CD14-positive monocyte (primary cell): ENCODE results near the gene CDK6. TPM values are rescaled to one million over a fixed set of nuclear protein-coding genes. Genes with fewer than 3 reads are reported as not detected.

Experiments used
- DNase-seq, 3 donors: peaks; one replicate each; pipeline ENCODE4 v3.0.0-alpha.2; 2011 to 2022
- H2AFZ ChIP-seq: 2 replicates; pipeline ENCODE4 v1.6.0; 2012; ENCODE audit warnings: mild to moderate bottlenecking, low read depth, low read length, inconsistent platforms; ENCODE audit not compliant: insufficient read depth, poor library complexity, severe bottlenecking
- H3K27ac ChIP-seq, 2 donors: 1 replicate in 1 of 2; 2 replicates in 1 of 2; pipeline ENCODE4 v1.5.1; 2012 to 2013; ENCODE audit warnings: low read length in 2 of 2, control low read depth in 1 of 2, inconsistent platforms in 1 of 2, low read depth in 1 of 2, mild to moderate bottlenecking in 1 of 2
- H3K27me3 ChIP-seq, 2 donors: one replicate each; pipeline versions ENCODE4 v1.6.0 to v1.6.1; 2011 to 2013; ENCODE audit warnings: low read length in 2 of 2; ENCODE audit not compliant: control insufficient read depth in 2 of 2, insufficient read depth in 2 of 2
- H3K36me3 ChIP-seq, 2 donors: replicated peaks in 1 of 2; 1 replicate in 1 of 2; 2 replicates in 1 of 2; pipeline versions ENCODE4 v1.5.1 to v1.6.1; 2012 to 2013; ENCODE audit warnings: low read length in 2 of 2, control low read depth in 1 of 2, inconsistent platforms in 1 of 2, mild to moderate bottlenecking in 1 of 2; ENCODE audit not compliant: insufficient read depth in 2 of 2, control insufficient read depth in 1 of 2
- H3K4me1 ChIP-seq, 2 donors: 1 replicate in 1 of 2; 2 replicates in 1 of 2; pipeline versions ENCODE4 v1.5.1 to v1.6.1; 2012 to 2013; ENCODE audit warnings: low read length in 2 of 2, control low read depth in 1 of 2, inconsistent platforms in 1 of 2, mild to moderate bottlenecking in 1 of 2, moderate library complexity in 1 of 2; ENCODE audit not compliant: insufficient read depth in 2 of 2, control insufficient read depth in 1 of 2
- H3K4me2 ChIP-seq: replicated peaks from 2 replicates; pipeline ENCODE3; 2012; ENCODE audit warnings: low read length, moderate library complexity, mild to moderate bottlenecking; ENCODE audit not compliant: poor library complexity, severe bottlenecking; ENCODE audit errors: extremely low read depth
- H3K4me3 ChIP-seq, 3 experiments: fragments of 200-600 bp in 1 of 3; sonication (generic) in 1 of 3; replicated peaks in 1 of 3; 1 replicate in 2 of 3; 2 replicates in 1 of 3; pipeline ENCODE4 v1.5.1; 2011 to 2013; ENCODE audit warnings: low read length in 3 of 3, mild to moderate bottlenecking in 3 of 3, control low read depth in 2 of 3, low read depth in 2 of 3, inconsistent platforms in 1 of 3, moderate library complexity in 1 of 3
- H3K79me2 ChIP-seq: 2 replicates; pipeline ENCODE4 v1.6.0; 2012; ENCODE audit warnings: mild to moderate bottlenecking, control low read depth, inconsistent platforms, low read length, moderate library complexity; ENCODE audit not compliant: insufficient read depth
- H3K9ac ChIP-seq: 2 replicates; pipeline ENCODE4 v1.6.0; 2017; ENCODE audit warnings: low read length, mild to moderate bottlenecking; ENCODE audit not compliant: insufficient read depth, poor library complexity, severe bottlenecking
- H3K9me3 ChIP-seq, 2 donors: replicated peaks in 1 of 2; 1 replicate in 1 of 2; 2 replicates in 1 of 2; pipeline versions ENCODE4 v1.5.1 to v1.6.1; 2012 to 2013; ENCODE audit warnings: low read length in 2 of 2, control low read depth in 1 of 2; ENCODE audit not compliant: control insufficient read depth in 1 of 2, insufficient read depth in 1 of 2
- H4K20me1 ChIP-seq: 2 replicates; pipeline ENCODE4 v1.6.0; 2012; ENCODE audit warnings: mild to moderate bottlenecking, low read length, control low read depth, moderate library complexity; ENCODE audit not compliant: insufficient read depth
- H3K27ac Mint-ChIP-seq, 7 donors: one replicate each; pipeline ENCODE4 v1.8.0; 2020; ENCODE audit warnings: mild to moderate bottlenecking in 7 of 7, mixed read lengths in 7 of 7, moderate library complexity in 6 of 7, inconsistent platforms in 2 of 7
- H3K27me3 Mint-ChIP-seq, 3 donors: one replicate each; pipeline ENCODE4 v1.8.0; 2021 to 2022; ENCODE audit warnings: low read depth in 3 of 3, mild to moderate bottlenecking in 3 of 3, mixed read lengths in 3 of 3, moderate library complexity in 3 of 3, inconsistent platforms in 1 of 3
- H3K36me3 Mint-ChIP-seq, 2 donors: one replicate each; pipeline ENCODE4 v1.8.0; 2020; ENCODE audit warnings: mixed read lengths in 2 of 2, inconsistent platforms in 1 of 2, mild to moderate bottlenecking in 1 of 2
- H3K4me1 Mint-ChIP-seq: one replicate; pipeline ENCODE4 v1.8.0; 2020; ENCODE audit warnings: mild to moderate bottlenecking, mixed read lengths
- H3K4me3 Mint-ChIP-seq, 2 donors: one replicate each; pipeline ENCODE4 v1.8.0; 2020; ENCODE audit warnings: mild to moderate bottlenecking in 2 of 2, mixed read lengths in 2 of 2, moderate library complexity in 1 of 2
- H3K9me3 Mint-ChIP-seq, 7 donors: one replicate each; pipeline ENCODE4 v1.8.0; 2020 to 2022; ENCODE audit warnings: mixed read lengths in 7 of 7, mild to moderate bottlenecking in 6 of 7, moderate library complexity in 6 of 7, inconsistent platforms in 2 of 7
- CTCF ChIP-seq: fragments of 200-600 bp; IDR thresholded peaks from one replicate; pipeline ENCODE4 v1.8.0; 2022; ENCODE audit warnings: antibody characterized with exemption, mild to moderate bottlenecking
- WGBS: methylation state at CpG from one replicate; pipeline ENCODE4 v1.1.5; 2013; ENCODE audit warnings: missing lambda C conversion rate; ENCODE audit not compliant: insufficient coverage; 5-methylcytosine and 5-hydroxymethylcytosine counted together
- intact Hi-C, 2 donors: fragments of 100-400 bp; cut with micrococcal nuclease; formaldehyde crosslinking; loops; one replicate each; pipeline versions ENCODE4 v1.15.0 to v1.15.1; 2023
- polyA plus RNA-seq, 3 donors: library from polyadenylated mRNA; depleted of rRNA in 1 of 3; unstranded in 2 of 3; stranded (reverse) in 1 of 3; fragments of 300-500 nt in 2 of 3; fragments of >200 nt in 1 of 3; fragmentation: Illumina TruSeq in 2 of 3; gene quantifications; 1 replicate in 2 of 3; 2 replicates in 1 of 3; pipeline ENCODE4 v1.2.3, GENCODE V29; 2012 to 2021

The CDK6 gene
- polyA plus RNA-seq, 3 donors = 3.4 to 4.3 (median 3.8) TPM

GRCh38 chr7:92603089-92603445, 233.3 kb downstream of the CDK6 start:
- H2AFZ ChIP-seq = no peak overlapping the region
- no CpG with 5 or more reads among the region's 1 CpG for WGBS
- no peak overlapping the region for H3K27ac ChIP-seq
- no peaks in the 10 kb centered on the region for H3K36me3 Mint-ChIP-seq
- no peaks in the 10 kb centered on the region for H3K9me3 Mint-ChIP-seq
- TF ChIP-seq CTCF = no peak
- no peak overlapping the region for H3K9ac ChIP-seq
- H3K4me2 ChIP-seq = no peak overlapping the region
- H3K27me3 Mint-ChIP-seq = peaks cover 0 to 4% (median 2%) of the 10 kb centered on the region in 3 donors
- no peaks in the 10 kb centered on the region for H3K79me2 ChIP-seq
- intact Hi-C loops = no loop called here
- H4K20me1 ChIP-seq = no peaks in the 10 kb centered on the region
- no peak overlapping the region for H3K4me3 ChIP-seq
- no peaks in the 10 kb centered on the region for H3K4me1 Mint-ChIP-seq
- no peak for DNase-seq
- H3K4me1 ChIP-seq = no peaks in the 10 kb centered on the region
- H3K27me3 ChIP-seq = no peaks in the 10 kb centered on the region
- no peak overlapping the region for H3K4me3 Mint-ChIP-seq
- no peaks in the 10 kb centered on the region for H3K9me3 ChIP-seq
- H3K36me3 ChIP-seq = no peaks in the 10 kb centered on the region
- H3K27ac Mint-ChIP-seq = no peak overlapping the region

GRCh38 chr7:92602352-92603088, 233.9 kb downstream of the CDK6 start:
- H3K4me1 Mint-ChIP-seq = no peaks in the 10 kb centered on the region
- H3K9me3 ChIP-seq = no peaks in the 10 kb centered on the region
- no peaks in the 10 kb centered on the region for H3K36me3 ChIP-seq
- TF ChIP-seq CTCF = no peak
- intact Hi-C loops = no loop called here
- H2AFZ ChIP-seq = no peak overlapping the region
- no peak overlapping the region for H3K4me3 Mint-ChIP-seq
- H3K4me3 ChIP-seq = no peak overlapping the region
- no peaks in the 10 kb centered on the region for H3K79me2 ChIP-seq
- no peaks in the 10 kb centered on the region for H3K36me3 Mint-ChIP-seq
- no peak overlapping the region for H3K4me2 ChIP-seq
- DNase-seq = no peak
- no peaks in the 10 kb centered on the region for H3K27me3 ChIP-seq
- H3K27me3 Mint-ChIP-seq = peaks cover 0 to 4% (median 2%) of the 10 kb centered on the region in 3 donors
- no CpG with 5 or more reads among the region's 2 CpGs for WGBS
- no peaks in the 10 kb centered on the region for H3K9me3 Mint-ChIP-seq
- H3K9ac ChIP-seq = no peak overlapping the region
- no peak overlapping the region for H3K27ac ChIP-seq
- no peaks in the 10 kb centered on the region for H4K20me1 ChIP-seq
- no peaks in the 10 kb centered on the region for H3K4me1 ChIP-seq
- no peak overlapping the region for H3K27ac Mint-ChIP-seq
